H1 (cell line): ENCODE measurements around the gene KCTD12. TPM values are rescaled to one million over a fixed set of nuclear protein-coding genes. Genes with fewer than 3 reads are reported as not detected.

Source experiments
- CTCF ChIA-PET: fragments of 300-600 bp; sonication (Branson Sonifier 250); formaldehyde crosslinking; loops from one replicate; lab custom pipeline; 2021; ENCODE audit not compliant: partially characterized antibody; lab: Charles Lee
- POLR2A ChIA-PET: fragments of 300-600 bp; sonication (Branson Sonifier 250); formaldehyde crosslinking; loops from one replicate; lab custom pipeline; 2021; ENCODE audit warnings: inconsistent platforms; ENCODE audit not compliant: partially characterized antibody; lab: Charles Lee
- DNase-seq, 2 experiments: peaks; one replicate each; pipeline versions ENCODE4 v3.0.0 to v3.0.0-alpha.2; 2010 to 2022; ENCODE audit warnings: low spot score in 2 of 2, low read depth in 1 of 2, mixed read lengths in 1 of 2
- FAIRE-seq: peaks from 2 replicates; lab custom pipeline; 2011; peaks lifted over from hg19 to GRCh38; lab: Jason Lieb, UNC
- H2AFZ ChIP-seq: 2 replicates; pipeline ENCODE4 v1.8.1; 2012; ENCODE audit warnings: low read length, inconsistent platforms
- H2AK5ac ChIP-seq: 2 replicates; pipeline ENCODE4 v1.6.1; 2013; ENCODE audit warnings: low read depth, low read length
- H2BK120ac ChIP-seq: replicated peaks from 2 replicates; pipeline ENCODE3; 2013; ENCODE audit warnings: low read depth, low read length, inconsistent platforms
- H2BK12ac ChIP-seq: 2 replicates; pipeline ENCODE4 v1.6.1; 2013; ENCODE audit warnings: low read depth, low read length
- H2BK15ac ChIP-seq: 2 replicates; pipeline ENCODE4 v1.6.1; 2013; ENCODE audit warnings: low read length
- H2BK20ac ChIP-seq: 2 replicates; pipeline ENCODE4 v1.6.1; 2013; ENCODE audit warnings: low read length
- H2BK5ac ChIP-seq: 2 replicates; pipeline ENCODE4 v1.6.1; 2013; ENCODE audit warnings: low read depth, low read length
- H3K14ac ChIP-seq: 2 replicates; pipeline ENCODE4 v1.6.1; 2013; ENCODE audit warnings: inconsistent platforms; ENCODE audit not compliant: insufficient read length
- H3K18ac ChIP-seq: 2 replicates; pipeline ENCODE4 v1.6.1; 2013; ENCODE audit warnings: low read length; ENCODE audit errors: extremely low read depth
- H3K23ac ChIP-seq: 2 replicates; pipeline ENCODE4 v1.6.1; 2013; ENCODE audit warnings: inconsistent platforms; ENCODE audit not compliant: insufficient read length
- H3K23me2 ChIP-seq: 2 replicates; pipeline ENCODE4 v1.6.1; 2013; ENCODE audit warnings: low read depth, low read length
- H3K27ac ChIP-seq: 2 replicates; pipeline ENCODE4 v1.6.1; 2011; ENCODE audit warnings: low read depth, low read length, inconsistent platforms
- H3K27me3 ChIP-seq, 4 experiments: replicated peaks in 1 of 4; 1 replicate in 1 of 4; 2 replicates in 3 of 4; pipeline versions ENCODE4 v1.6.1 to v1.8.1; 2011 to 2013; ENCODE audit warnings: low read length in 3 of 4, mild to moderate bottlenecking in 3 of 4, inconsistent platforms in 2 of 4, mixed read lengths in 2 of 4, moderate library complexity in 1 of 4; ENCODE audit not compliant: control insufficient read depth in 3 of 4, insufficient read depth in 3 of 4; ENCODE audit errors: extremely low read depth in 1 of 4
- H3K36me3 ChIP-seq, 4 experiments: 2 replicates each; pipeline versions ENCODE4 v1.6.1 to v1.8.1; 2011 to 2013; ENCODE audit warnings: mild to moderate bottlenecking in 4 of 4, low read length in 3 of 4, moderate library complexity in 2 of 4, control low read depth in 1 of 4, inconsistent platforms in 1 of 4; ENCODE audit not compliant: insufficient read depth in 4 of 4, control insufficient read depth in 2 of 4
- H3K4ac ChIP-seq: replicated peaks from 2 replicates; pipeline ENCODE3; 2013; ENCODE audit warnings: low read length, low read depth, mixed read lengths, inconsistent platforms; ENCODE audit not compliant: insufficient read length
- H3K4me1 ChIP-seq, 4 experiments: replicated peaks in 1 of 4; 1 replicate in 1 of 4; 2 replicates in 3 of 4; pipeline versions ENCODE4 v1.6.1 to v1.8.1; 2011 to 2013; ENCODE audit warnings: low read length in 3 of 4, inconsistent platforms in 2 of 4, mixed read lengths in 1 of 4; ENCODE audit not compliant: insufficient read depth in 4 of 4, control insufficient read depth in 3 of 4
- H3K4me2 ChIP-seq, 2 experiments: 2 replicates each; pipeline versions ENCODE4 v1.6.1 to v1.8.1; 2011 to 2013; ENCODE audit warnings: low read depth in 2 of 2, low read length in 2 of 2, control low read depth in 1 of 2, inconsistent platforms in 1 of 2, mild to moderate bottlenecking in 1 of 2; ENCODE audit not compliant: insufficient read depth in 1 of 2
- H3K4me3 ChIP-seq, 4 experiments: fragments of 200-600, 300-600 bp in 1 of 4; sonication (generic), shearing (Covaris generic), sonication (Bioruptor Twin) in 1 of 4; 2 replicates each; pipeline versions ENCODE4 v1.5.1 to v1.8.1; 2011 to 2016; ENCODE audit warnings: low read length in 4 of 4, low read depth in 3 of 4, control low read depth in 2 of 4, inconsistent platforms in 2 of 4, mild to moderate bottlenecking in 2 of 4, mixed read lengths in 1 of 4, moderate library complexity in 1 of 4; ENCODE audit not compliant: insufficient read depth in 2 of 4; ENCODE audit errors: extremely low read depth in 1 of 4
- H3K56ac ChIP-seq: replicated peaks from 2 replicates; pipeline ENCODE3; 2013; ENCODE audit warnings: low read depth, mild to moderate bottlenecking, mixed read lengths, low read length, inconsistent platforms; ENCODE audit not compliant: insufficient read length
- H3K79me1 ChIP-seq: 2 replicates; pipeline ENCODE4 v1.6.1; 2013; ENCODE audit warnings: low read depth, low read length, control low read depth
- H3K79me2 ChIP-seq, 2 experiments: 2 replicates each; pipeline versions ENCODE4 v1.6.1 to v1.8.1; 2012 to 2013; ENCODE audit warnings: low read length in 2 of 2, mild to moderate bottlenecking in 2 of 2, inconsistent platforms in 1 of 2; ENCODE audit not compliant: insufficient read depth in 2 of 2, control insufficient read depth in 1 of 2
- H3K9ac ChIP-seq, 4 experiments: replicated peaks in 1 of 4; 1 replicate in 1 of 4; 2 replicates in 3 of 4; pipeline versions ENCODE4 v1.6.1 to v1.8.1; 2011 to 2013; ENCODE audit warnings: low read depth in 3 of 4, low read length in 3 of 4, control low read depth in 2 of 4, mild to moderate bottlenecking in 2 of 4, moderate library complexity in 2 of 4, inconsistent platforms in 1 of 4; ENCODE audit errors: extremely low read depth in 1 of 4
- H3K9me3 ChIP-seq, 2 experiments: 2 replicates each; pipeline versions ENCODE4 v1.6.1 to v1.8.1; 2012 to 2013; ENCODE audit warnings: mild to moderate bottlenecking in 2 of 2, moderate library complexity in 2 of 2, control low read depth in 1 of 2, inconsistent platforms in 1 of 2, low read depth in 1 of 2, low read length in 1 of 2, mixed read lengths in 1 of 2; ENCODE audit not compliant: insufficient read depth in 2 of 2
- H4K20me1 ChIP-seq, 2 experiments: replicated peaks in 1 of 2; 2 replicates each; pipeline versions ENCODE3 to v1.8.1; 2011 to 2013; ENCODE audit warnings: inconsistent platforms in 2 of 2, low read length in 2 of 2, mild to moderate bottlenecking in 1 of 2; ENCODE audit not compliant: insufficient read depth in 2 of 2, control insufficient read depth in 1 of 2
- H4K5ac ChIP-seq: 2 replicates; pipeline ENCODE4 v1.6.1; 2013; ENCODE audit warnings: low read length, low read depth, mixed read lengths, inconsistent platforms; ENCODE audit not compliant: insufficient read length
- H4K8ac ChIP-seq: 2 replicates; pipeline ENCODE4 v1.8.0; 2013; ENCODE audit warnings: mild to moderate bottlenecking, moderate library complexity, low read length, inconsistent platforms; ENCODE audit not compliant: insufficient read depth; ENCODE audit errors: extremely low read depth
- H4K91ac ChIP-seq: replicated peaks from 2 replicates; pipeline ENCODE3; 2013; ENCODE audit warnings: low read length, mixed read lengths, inconsistent platforms; ENCODE audit not compliant: insufficient read length
- EGR1 ChIP-seq: IDR thresholded peaks from 2 replicates; pipeline ENCODE4 v1.6.1; 2011; ENCODE audit warnings: low read depth, low read length, borderline replicate concordance
- POU5F1 ChIP-seq: IDR thresholded peaks from 2 replicates; pipeline ENCODE4 v1.6.1; 2011; ENCODE audit warnings: low read depth, mild to moderate bottlenecking, low read length, moderate library complexity
- SAP30 ChIP-seq: fragments of 300-600 bp; sonication (generic); IDR thresholded peaks from 2 replicates; pipeline ENCODE4 v1.7.1; 2012; ENCODE audit warnings: low read length, moderate library complexity, mild to moderate bottlenecking, inconsistent platforms; ENCODE audit not compliant: insufficient read depth, insufficient replicate concordance
- TCF12 ChIP-seq: IDR thresholded peaks from 2 replicates; pipeline ENCODE4 v1.6.1; 2011; ENCODE audit warnings: low read depth, mild to moderate bottlenecking, low read length
- YY1 ChIP-seq: IDR thresholded peaks from 2 replicates; pipeline ENCODE4 v1.6.1; 2011; ENCODE audit warnings: low read depth, mild to moderate bottlenecking, low read length
- WGBS, 2 experiments: shearing (Covaris generic) in 1 of 2; methylation state at CpG; one replicate each; pipeline versions ENCODE4 v1.1.6 to v1.1.7; 2013 to 2015; ENCODE audit warnings: low lambda C conversion rate in 2 of 2, mixed read lengths in 2 of 2, inconsistent platforms in 1 of 2, low coverage in 1 of 2, missing lambda C conversion rate in 1 of 2; ENCODE audit not compliant: insufficient replicate concordance in 2 of 2, insufficient coverage in 1 of 2, insufficient read length in 1 of 2; ENCODE audit errors: extremely low coverage in 1 of 2, missing lambda C conversion rate in 1 of 2; 5-methylcytosine and 5-hydroxymethylcytosine counted together
- polyA plus RNA-seq, 7 experiments: library from polyadenylated mRNA; depleted of rRNA in 3 of 7; stranded (reverse) in 5 of 7; unstranded in 2 of 7; fragments of >200 nt in 5 of 7; fragments of 200-250 nt in 2 of 7; gene quantifications; 1 replicate in 5 of 7; 2 replicates in 1 of 7; 4 replicates in 1 of 7; pipeline versions ENCODE4 v1.2.1 to v1.2.3, GENCODE V29; 2011 to 2013; ENCODE audit warnings: missing spikeins in 2 of 7, mixed read lengths in 2 of 7
- total RNA-seq: library from RNA; stranded (reverse); fragmentation: NEBNext Ultra II Directional; extraction: Animal tissue kit (Norgen Biotek cat#: 25700); gene quantifications from 2 replicates; pipeline ENCODE4 v1.2.1, GENCODE V29; 2021

The KCTD12 gene
- total and polyA plus RNA-seq, 2 of the 8 experiments (the other 6 are each of a cell fraction or from before 2014, with no cell fraction given), result 2.5 to 9.6 TPM

- CTCF ChIA-PET, result interaction anchor here (1.2 kb wide), 1 partner anchor 15 kb away, joined by 3 read pairs; the partner anchor contains the start of gene KCTD12
- TF ChIP-seq YY1, result no peak
- TF ChIP-seq SAP30, result no peak
- no peak for TF ChIP-seq TCF12
- TF ChIP-seq POU5F1, result no peak
- no peak for TF ChIP-seq EGR1
Measured at GRCh38 chr13:76871432-76871831, 14.8 kb downstream of the KCTD12 start.

More at GRCh38 chr13:76871432-76871831, 14.8 kb downstream of the KCTD12 start:
- no peak overlapping the region for H3K4me2 ChIP-seq
- 93% methylated on average over 3 of the region's 3 CpGs; no CpG with 5 or more reads in 1 of the 2 experiments for WGBS, 2 experiments
- POLR2A ChIA-PET, result no interaction called here
- no peak overlapping the region for H2AFZ ChIP-seq
- H2BK15ac ChIP-seq, result no peak overlapping the region
- no peaks in the 10 kb centered on the region; a peak in 1 of 7 replicates for H3K4me1 ChIP-seq
- no peaks in the 10 kb centered on the region for H4K20me1 ChIP-seq
- no peaks in the 10 kb centered on the region for H3K79me2 ChIP-seq
- H3K9me3 ChIP-seq, result no peaks in the 10 kb centered on the region
- H3K4me3 ChIP-seq, result no peak overlapping the region
- H2BK5ac ChIP-seq, result no peak overlapping the region
- no peak overlapping the region for H3K9ac ChIP-seq
- no peaks in the 10 kb centered on the region for H3K23me2 ChIP-seq
- no peak overlapping the region for H3K18ac ChIP-seq
- no peak overlapping the region for H2BK120ac ChIP-seq
- H3K79me1 ChIP-seq, result no peaks in the 10 kb centered on the region
- H3K56ac ChIP-seq, result no peak overlapping the region
- H3K27ac ChIP-seq, result no peak overlapping the region
- H2BK12ac ChIP-seq, result no peak overlapping the region
- H3K4ac ChIP-seq, result no peak overlapping the region
- no peak overlapping the region for H2AK5ac ChIP-seq
- H4K5ac ChIP-seq, result no peak overlapping the region
- no peaks in the 10 kb centered on the region for H3K27me3 ChIP-seq
- no peak overlapping the region for H4K91ac ChIP-seq
- H4K8ac ChIP-seq, result no peak overlapping the region
- no peak for DNase-seq
- H2BK20ac ChIP-seq, result no peak overlapping the region
- no peak for FAIRE-seq
- H3K14ac ChIP-seq, result no peak overlapping the region
- H3K36me3 ChIP-seq, result no peaks in the 10 kb centered on the region
- H3K23ac ChIP-seq, result no peak overlapping the region
